HCT116 (cell line): ENCODE measurements around the gene TREM1. TPM values are rescaled to one million over a fixed set of nuclear protein-coding genes. Genes with fewer than 3 reads are reported as not detected.

Source experiments
- ATAC-seq: fragments of 200-7000 bp; cut with Tn5 transposase; 2 replicates; pipeline ENCODE4 v1.9.1; 2020; ENCODE audit warnings: mild to moderate bottlenecking, moderate library complexity
- Bru-seq: library from RNA; stranded (reverse); fragments of 400-500 nt; gene quantifications from one replicate; lab custom pipeline; 2021; lab: Mats Ljungman, UMichigan
- BruChase-seq, 2 experiments: library from RNA; stranded (reverse); fragments of 400-500 nt; gene quantifications; one replicate each; lab custom pipeline; 2021; lab: Mats Ljungman, UMichigan
- BruUV-seq: library from RNA; stranded (reverse); fragments of 400-500 nt; replicated peaks from 2 replicates; lab custom pipeline; 2021; lab: Mats Ljungman, UMichigan
- CTCF ChIA-PET: fragments of 300-600 bp; sonication (Branson Sonifier 250); formaldehyde crosslinking; loops from one replicate; lab custom pipeline; 2021; ENCODE audit warnings: antibody characterized with exemption; lab: Charles Lee
- POLR2A ChIA-PET: fragments of 300-600, 350-600 bp; sonication (Branson Sonifier 250); formaldehyde crosslinking; loops from one replicate; lab custom pipeline; 2021; ENCODE audit warnings: antibody characterized with exemption; lab: Charles Lee
- RAD21 ChIA-PET, 2 experiments: fragments of 300-600 bp; sonication (Branson Sonifier 250); formaldehyde crosslinking; loops; one replicate each; lab custom pipeline; 2023; ENCODE audit warnings: low total read pairs in 2 of 2; ENCODE audit not compliant: uncharacterized antibody in 2 of 2, unreplicated experiment in 2 of 2, low non-redundant PET in 1 of 2; lab: Charles Lee
- DNase-seq: peaks from one replicate; pipeline ENCODE4 v3.0.0-alpha.2; 2010; ENCODE audit warnings: low read depth, low spot score
- H2AFZ ChIP-seq: fragments of 200-600 bp; shearing (Covaris generic), sonication (generic); 2 replicates; pipeline ENCODE4 v1.6.1; 2017; ENCODE audit warnings: low read depth, mixed run types, mixed read lengths, antibody characterized with exemption, low read length; ENCODE audit not compliant: poor library complexity, severe bottlenecking
- H3K27ac ChIP-seq: 2 replicates; pipeline ENCODE4 v1.5.1; 2012; ENCODE audit warnings: low read depth, low read length
- H3K27me3 ChIP-seq: fragments of 200-600 bp; sonication (generic); 2 replicates; pipeline ENCODE4 v1.6.1; 2016; ENCODE audit warnings: mixed run types, low read length, mixed read lengths; ENCODE audit not compliant: insufficient read depth
- H3K36me3 ChIP-seq, 2 experiments: fragments of 200-500 bp in 1 of 2; fragments of 200-600 bp in 1 of 2; sonication (Bioruptor generic) in 1 of 2; sonication (generic) in 1 of 2; 2 replicates each; pipeline versions ENCODE4 v1.5.1 to v1.6.1; 2014 to 2016; ENCODE audit warnings: low read length in 2 of 2, inconsistent platforms in 1 of 2, mixed read lengths in 1 of 2, mixed run types in 1 of 2; ENCODE audit not compliant: insufficient read depth in 2 of 2, control insufficient read depth in 1 of 2
- H3K4me1 ChIP-seq, 2 experiments: fragments of 200-600 bp in 1 of 2; sonication (generic) in 1 of 2; 2 replicates each; pipeline versions ENCODE4 v1.5.1 to v1.6.1; 2012 to 2017; ENCODE audit warnings: low read length in 2 of 2, inconsistent platforms in 1 of 2, mild to moderate bottlenecking in 1 of 2, mixed read lengths in 1 of 2, mixed run types in 1 of 2, moderate library complexity in 1 of 2; ENCODE audit not compliant: insufficient read depth in 2 of 2, control insufficient read depth in 1 of 2
- H3K4me2 ChIP-seq: fragments of 200-600 bp; sonication (generic); 2 replicates; pipeline ENCODE4 v1.6.1; 2017; ENCODE audit warnings: mixed run types, low read length, mixed read lengths
- H3K4me3 ChIP-seq, 2 experiments: fragments of 200-600 bp in 1 of 2; sonication (generic) in 1 of 2; replicated peaks in 1 of 2; 2 replicates each; pipeline ENCODE4 v1.5.1; 2011 to 2016; ENCODE audit warnings: low read length in 2 of 2, control low read depth in 1 of 2, low read depth in 1 of 2, mild to moderate bottlenecking in 1 of 2, mixed read lengths in 1 of 2, mixed run types in 1 of 2
- H3K79me2 ChIP-seq: fragments of 200-600 bp; sonication (generic); 2 replicates; pipeline ENCODE4 v1.6.1; 2017; ENCODE audit warnings: mild to moderate bottlenecking, mixed run types, low read length, moderate library complexity, mixed read lengths; ENCODE audit not compliant: insufficient read depth
- H3K9ac ChIP-seq: fragments of 200-600 bp; sonication (generic); 2 replicates; pipeline ENCODE4 v1.6.1; 2016; ENCODE audit warnings: low read length, mixed read lengths
- H3K9me2 ChIP-seq: fragments of 200-600 bp; sonication (generic), shearing (Covaris generic); 2 replicates; pipeline ENCODE4 v1.6.1; 2017; ENCODE audit warnings: mixed run types, mild to moderate bottlenecking, moderate library complexity; ENCODE audit not compliant: insufficient read depth
- H3K9me3 ChIP-seq, 2 experiments: fragments of 200-500 bp in 1 of 2; fragments of 200-600 bp in 1 of 2; sonication (Bioruptor generic) in 1 of 2; sonication (generic) in 1 of 2; 2 replicates each; pipeline ENCODE4 v1.6.1; 2014 to 2017; ENCODE audit warnings: low read length in 2 of 2, mixed read lengths in 2 of 2, inconsistent platforms in 1 of 2, low read depth in 1 of 2, mild to moderate bottlenecking in 1 of 2, mixed run types in 1 of 2, moderate library complexity in 1 of 2; ENCODE audit not compliant: control insufficient read depth in 1 of 2, insufficient read depth in 1 of 2
- H4K20me1 ChIP-seq: fragments of 200-600 bp; sonication (generic), shearing (Covaris generic); 2 replicates; pipeline ENCODE4 v1.6.1; 2017; ENCODE audit warnings: mixed run types, mild to moderate bottlenecking, moderate library complexity; ENCODE audit not compliant: insufficient read depth
- ATF3 ChIP-seq: IDR thresholded peaks from 2 replicates; pipeline ENCODE4 v1.6.1; 2012
- CTCF ChIP-seq, 3 experiments: fragments of 200-600 bp in 1 of 3; sonication (generic) in 1 of 3; IDR thresholded peaks in 2 of 3; conservative IDR thresholded peaks in 1 of 3; 2 replicates each; pipeline ENCODE4 v1.5.1; 2012 to 2017; ENCODE audit warnings: low read depth in 2 of 3, low read length in 2 of 3, antibody characterized with exemption in 1 of 3, borderline replicate concordance in 1 of 3, control low read depth in 1 of 3, mild to moderate bottlenecking in 1 of 3, mixed read lengths in 1 of 3, mixed run types in 1 of 3, moderate library complexity in 1 of 3; ENCODE audit not compliant: insufficient read depth in 1 of 3
- EZH2 ChIP-seq: fragments of 200-600 bp; sonication (generic); IDR thresholded peaks from 2 replicates; pipeline ENCODE4 v1.6.1; 2017; ENCODE audit warnings: antibody characterized with exemption, mixed run types
- JUND ChIP-seq: IDR thresholded peaks from 2 replicates; pipeline ENCODE4 v1.6.1; 2012
- RAD21 ChIP-seq: IDR thresholded peaks from 2 replicates; pipeline ENCODE4 v1.6.1; 2012; ENCODE audit warnings: low read depth, mild to moderate bottlenecking
- REST ChIP-seq: IDR thresholded peaks from 2 replicates; pipeline ENCODE4 v1.6.1; 2012; ENCODE audit warnings: low read depth
- SIN3A ChIP-seq: IDR thresholded peaks from 2 replicates; pipeline ENCODE4 v1.6.1; 2012; ENCODE audit warnings: low read depth
- SP1 ChIP-seq: IDR thresholded peaks from 2 replicates; pipeline ENCODE4 v1.6.1; 2012; ENCODE audit warnings: low read depth
- YY1 ChIP-seq: IDR thresholded peaks from 2 replicates; pipeline ENCODE4 v1.6.1; 2011; ENCODE audit warnings: low read length, low read depth, moderate library complexity, mild to moderate bottlenecking; ENCODE audit not compliant: insufficient replicate concordance; ENCODE audit errors: extremely low read depth
- ZFX ChIP-seq: fragments of 450-650 bp; IDR thresholded peaks from 2 replicates; pipeline ENCODE4 v1.6.1; 2017
- ZNF274 ChIP-seq: fragments of 200-500 bp; sonication (Bioruptor generic); IDR thresholded peaks from 2 replicates; pipeline ENCODE4 v1.6.1; 2014; ENCODE audit warnings: mild to moderate bottlenecking, low read depth, low read length, inconsistent platforms
- intact Hi-C: fragments of 100-400 bp; cut with micrococcal nuclease; formaldehyde crosslinking; loops from 2 replicates; pipeline ENCODE4 v1.10.0; 2022
- long read RNA-seq: library from polyadenylated mRNA; unstranded; transcript quantifications from one replicate; pipeline ENCODE4 v2.0.0, GENCODE V29; 2021; ENCODE audit not compliant: unreplicated experiment
- polyA plus RNA-seq: library from polyadenylated mRNA; unstranded; fragments of >200 nt; gene quantifications from 2 replicates; pipeline ENCODE4 v1.2.1, GENCODE V29; 2012; ENCODE audit warnings: missing spikeins
- total RNA-seq: library from RNA; stranded (reverse); gene quantifications from one replicate; pipeline ENCODE4 v1.2.1, GENCODE V29; 2021; ENCODE audit not compliant: unreplicated experiment

Gene TREM1
- total RNA-seq = 0.22 TPM
- polyA plus RNA-seq = not detected in 2 replicates
- not detected for Bru-seq, nascent RNA
- not detected for BruChase-seq, experiment 1, labeled RNA remaining after a 6-hour chase
- not detected for BruChase-seq, experiment 2, labeled RNA remaining after a 2-hour chase
- long read RNA-seq = 0 reads

- CTCF ChIA-PET = interaction anchor here (2.1 kb wide), 1 partner anchor 8 kb away, joined by 9 read pairs; no protein-coding TSS in a partner anchor
- intact Hi-C loops = no loop called here
Measured at GRCh38 chr6:41286544-41287346, at the start of gene TREM1. TSS of gene TREM1 (minus strand) at chr6:41286682. CDS start at chr6:41286655, 27 bp downstream.

GRCh38 chr6:41335943-41336342, 49.5 kb upstream of the TREM1 start:
- H3K9me3 ChIP-seq = no peaks in the 10 kb centered on the region
- 0 out of 2 replicates have a peak, but pooled peaks cover 6% of the 10 kb centered on the region for H3K27me3 ChIP-seq
- no peaks in the 10 kb centered on the region for H3K4me1 ChIP-seq
- BruUV-seq = no TSS peak
- H2AFZ ChIP-seq = no peak overlapping the region
- no peak for DNase-seq
- no peak overlapping the region for H3K9ac ChIP-seq
- no peaks in the 10 kb centered on the region for H4K20me1 ChIP-seq
- CTCF ChIA-PET = interaction anchor here (1.5 kb wide), 1 partner anchor 154 kb away, joined by 5 read pairs; no protein-coding TSS in a partner anchor
- no peak for ATAC-seq
- POLR2A ChIA-PET = no interaction called here
- H3K36me3 ChIP-seq = no peaks in the 10 kb centered on the region
- RAD21 ChIA-PET = no interaction called here
- H3K79me2 ChIP-seq = no peaks in the 10 kb centered on the region
- H3K27ac ChIP-seq = no peak overlapping the region
- H3K4me3 ChIP-seq = no peak overlapping the region
- H3K9me2 ChIP-seq = no peaks in the 10 kb centered on the region
- H3K4me2 ChIP-seq = no peak overlapping the region
- intact Hi-C loops = no loop called here
- TF ChIP-seq SP1 (no peak), SIN3A (no peak), ATF3 (no peak), EZH2 (no peak), YY1 (no peak), ZNF274 (no peak), RAD21 (no peak), JUND (no peak), ZFX (no peak), REST (no peak), CTCF (IDR thresholded peaks at IDR 0.05 in 2 of 3, conservative IDR thresholded peaks at IDR 0.05 in 1 of 3; ENCODE audit: borderline replicate concordance in 1 of 3, insufficient read depth in 1 of 3, low read depth in 2 of 3, low read length in 2 of 3) (no peak)

More at GRCh38 chr6:41286544-41287346, at the start of gene TREM1:
- ChIA-PET RAD21 (no interaction called here), POLR2A (no interaction called here)
- Histone ChIP-seq H3K36me3 (no peaks in the 10 kb centered on the region), H3K4me2 (no peak within 1 kb of the TSS), H3K9me3 (no peaks in the 10 kb centered on the region), H3K4me1 (no peaks in the 10 kb centered on the region), H3K27me3 (no peaks in the 10 kb centered on the region), H2AFZ (no peak within 1 kb of the TSS), H3K4me3 (no peak within 1 kb of the TSS), H3K27ac (no peak within 1 kb of the TSS), H4K20me1 (no peaks in the 10 kb centered on the region), H3K9me2 (no peaks in the 10 kb centered on the region), H3K79me2 (no peaks in the 10 kb centered on the region), H3K9ac (no peak within 1 kb of the TSS)
- TF ChIP-seq JUND (no peak), EZH2 (no peak), SP1 (no peak), ZNF274 (no peak)
- DNase-seq (no peak), ATAC-seq (no peak)
- no TSS peak for BruUV-seq
